Measurements from ENCODE around the gene EIF2S2.

Gene EIF2S2

DNA sequence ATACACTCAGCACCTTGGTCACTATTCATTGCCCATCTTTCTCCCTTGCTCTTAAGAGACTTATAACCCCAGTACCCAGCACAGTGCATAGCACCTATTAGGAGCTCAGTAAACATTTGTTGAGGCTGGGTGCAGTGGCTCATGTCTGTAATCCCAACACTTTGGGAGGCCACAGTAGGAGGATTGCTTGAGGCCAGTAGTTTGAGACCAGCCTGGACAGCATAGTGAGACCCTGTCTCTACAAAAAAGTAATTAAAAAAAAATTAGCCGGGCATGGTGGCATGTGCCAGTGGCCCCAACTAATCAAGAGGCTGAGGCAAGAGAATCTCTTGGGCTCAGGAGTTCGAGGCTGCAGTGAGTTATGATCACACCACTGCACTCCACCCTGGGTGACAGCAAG lies 8.2 kb upstream of the EIF2S2 start:
- no peak for DNase-seq

- DNase-seq, result no peak
Observed at GRCh38 chr20:34115232-34115631, 3.2 kb upstream of the EIF2S2 start.

DNA sequence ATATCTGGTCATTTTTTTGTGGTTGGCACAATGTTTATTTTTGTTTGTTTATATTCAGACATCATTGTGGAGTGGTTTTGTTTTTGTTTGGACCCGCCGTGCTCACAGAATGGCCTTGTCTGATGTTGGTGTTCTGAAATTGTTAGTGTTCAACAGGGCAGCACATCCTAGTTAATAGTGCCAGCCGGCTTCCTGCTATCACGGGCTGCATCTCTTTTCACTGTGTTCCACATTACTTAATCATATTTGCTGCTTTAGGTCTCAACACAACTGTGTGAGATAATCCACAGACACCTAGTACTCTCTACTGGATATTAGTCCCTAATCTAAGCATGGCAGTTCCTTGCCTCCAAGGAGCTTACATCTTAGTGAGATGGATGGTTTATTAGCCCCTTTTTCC lies 2.8 kb upstream of the EIF2S2 start:
- DNase-seq, result no peak

DNA sequence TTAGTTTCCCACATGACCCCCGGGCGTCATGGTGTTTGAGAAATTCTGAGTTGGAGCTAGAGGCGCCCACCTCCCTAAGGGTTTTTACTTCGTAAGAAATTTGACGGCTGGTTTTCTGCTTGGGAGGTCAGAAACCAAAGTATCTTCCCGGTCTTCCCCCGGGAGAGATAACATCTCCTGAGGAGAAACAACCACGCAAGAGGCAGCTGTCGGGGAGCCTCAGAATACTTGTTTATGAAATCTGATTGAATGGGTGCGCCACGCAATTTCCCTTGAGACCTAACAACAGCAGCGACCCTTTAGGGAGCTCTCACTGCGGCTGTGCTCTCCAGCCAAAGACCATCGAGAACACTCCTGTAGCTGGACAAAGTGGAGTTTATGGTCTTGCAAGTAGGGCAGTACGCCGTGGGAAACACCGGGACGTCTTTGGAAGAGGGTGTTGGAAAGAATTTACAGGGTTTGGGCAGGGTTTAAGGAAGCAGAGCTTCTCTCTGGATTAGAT lies 608 bp upstream of the EIF2S2 start:
- no peak for DNase-seq

DNA sequence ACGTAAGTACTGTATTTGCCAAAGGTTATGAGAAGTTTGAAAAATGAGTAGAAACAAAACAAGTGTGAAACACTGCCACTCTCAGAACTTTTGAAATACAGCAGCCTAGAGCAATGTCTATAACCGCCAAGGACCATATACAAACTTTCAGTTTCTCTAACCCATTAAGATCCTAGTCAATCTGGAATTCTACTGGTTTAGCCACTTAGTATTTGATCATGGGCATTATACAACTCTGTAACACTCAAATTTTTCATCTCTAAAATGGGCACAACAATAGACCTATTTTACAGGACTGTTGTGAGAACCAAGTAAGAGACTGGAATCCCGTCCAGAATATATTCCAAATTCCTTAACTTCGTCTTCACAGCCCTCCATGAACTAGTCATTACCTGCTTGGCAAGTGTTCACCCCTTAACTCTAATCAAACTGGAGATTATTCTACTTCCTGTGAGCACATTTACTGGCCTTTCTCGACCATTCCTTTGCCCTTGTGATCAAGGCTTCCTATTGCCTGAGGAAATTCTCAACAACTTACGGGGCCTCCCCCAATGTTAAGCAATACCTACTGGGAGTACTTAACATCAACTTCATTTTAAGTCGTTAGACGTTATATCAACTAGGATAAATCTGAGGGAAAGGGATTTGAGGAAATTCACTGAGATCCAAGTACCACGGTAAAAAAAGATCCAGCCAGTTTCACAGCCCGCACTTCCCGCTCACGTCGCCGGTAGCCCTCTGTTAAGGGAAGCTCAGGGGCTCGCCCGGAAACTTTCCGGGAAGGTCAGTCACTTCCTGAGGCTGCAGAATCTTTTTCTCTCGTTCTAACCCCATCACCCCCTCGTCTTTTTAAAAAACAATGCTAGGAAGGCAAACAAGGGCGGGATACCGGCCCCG lies 1.1 kb downstream of the EIF2S2 start:
- DNase-seq, result peak; percentile 24

DNA sequence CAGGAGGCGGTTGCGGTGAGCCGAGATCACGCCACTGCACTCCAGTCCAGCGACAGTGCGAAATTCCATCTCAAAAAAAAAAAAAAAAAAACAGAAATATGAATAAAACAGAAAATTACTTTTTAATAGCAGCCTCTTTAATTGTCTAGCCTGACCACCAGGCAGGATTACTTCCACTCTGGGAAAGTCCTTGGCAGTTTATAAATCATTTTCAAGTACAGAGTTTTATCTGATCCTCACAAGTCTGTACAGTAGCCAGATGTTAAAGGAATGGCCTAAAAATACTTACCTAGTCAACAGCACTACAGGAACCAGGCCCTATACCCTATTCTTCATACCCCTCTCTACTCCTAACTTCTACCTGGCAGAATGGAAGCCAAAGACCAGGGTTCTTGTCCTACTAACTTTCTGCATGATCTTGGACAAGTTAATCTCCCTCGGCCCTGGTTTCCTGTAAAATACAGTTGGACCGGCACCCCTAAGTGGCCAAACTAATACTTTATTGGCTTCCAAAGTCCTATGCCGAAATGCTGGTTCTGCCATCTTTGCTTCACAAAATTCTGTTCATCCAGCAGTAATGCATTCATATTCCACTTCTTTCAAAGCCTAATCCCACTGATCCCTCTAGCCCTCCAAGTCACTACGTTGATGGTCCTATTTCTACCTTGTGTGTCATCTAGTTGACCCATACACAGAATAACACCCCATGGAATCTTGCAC lies 1.9 kb downstream of the EIF2S2 start:
- DNase-seq, result no peak

DNA sequence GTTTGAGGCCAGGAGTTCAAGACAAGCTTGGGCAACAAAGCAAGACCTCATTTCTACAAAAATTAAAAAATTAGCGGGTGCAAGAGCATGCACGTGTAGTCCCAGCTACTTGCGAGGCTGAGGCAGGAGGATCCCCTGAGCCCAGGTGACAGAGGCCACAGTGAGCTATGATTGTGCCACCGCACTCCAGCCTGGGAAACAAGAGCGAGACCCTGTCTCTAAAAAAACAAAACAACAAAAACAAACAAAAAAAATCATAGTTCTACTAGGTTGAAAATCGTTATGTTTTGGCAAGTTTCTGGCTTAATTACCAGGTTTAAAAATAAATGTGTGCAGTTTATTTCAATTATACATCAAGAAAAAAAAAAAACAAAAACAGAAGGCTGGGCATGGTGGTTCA lies 2.6 kb downstream of the EIF2S2 start:
- DNase-seq, result no peak

DNA sequence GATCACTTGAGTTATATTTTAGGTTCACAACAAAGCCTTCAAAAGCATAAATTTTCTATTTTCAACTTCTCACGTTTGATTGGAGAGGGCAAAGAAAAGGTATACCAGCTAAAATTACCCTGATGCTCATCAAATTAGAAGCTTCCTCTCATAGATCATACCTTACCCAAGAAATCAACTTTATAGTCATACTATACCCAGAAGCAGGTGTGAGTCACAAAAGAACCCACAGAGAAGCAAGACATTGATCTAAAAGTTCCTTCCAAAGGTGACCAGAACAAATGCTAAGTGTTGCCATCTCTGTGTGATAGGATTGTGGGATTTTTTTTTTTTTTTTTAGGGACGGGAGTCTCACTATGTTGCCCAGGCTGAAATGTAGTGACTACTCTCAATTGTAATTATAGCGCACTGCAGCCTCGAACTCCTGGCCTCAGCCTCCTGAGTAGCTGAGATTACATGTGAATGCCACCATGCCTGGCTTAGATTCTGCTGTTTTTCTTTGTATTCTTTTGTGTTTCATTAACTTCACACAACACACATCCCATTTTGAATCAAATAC lies 3.3 kb downstream of the EIF2S2 start:
- DNase-seq, result no peak

DNA sequence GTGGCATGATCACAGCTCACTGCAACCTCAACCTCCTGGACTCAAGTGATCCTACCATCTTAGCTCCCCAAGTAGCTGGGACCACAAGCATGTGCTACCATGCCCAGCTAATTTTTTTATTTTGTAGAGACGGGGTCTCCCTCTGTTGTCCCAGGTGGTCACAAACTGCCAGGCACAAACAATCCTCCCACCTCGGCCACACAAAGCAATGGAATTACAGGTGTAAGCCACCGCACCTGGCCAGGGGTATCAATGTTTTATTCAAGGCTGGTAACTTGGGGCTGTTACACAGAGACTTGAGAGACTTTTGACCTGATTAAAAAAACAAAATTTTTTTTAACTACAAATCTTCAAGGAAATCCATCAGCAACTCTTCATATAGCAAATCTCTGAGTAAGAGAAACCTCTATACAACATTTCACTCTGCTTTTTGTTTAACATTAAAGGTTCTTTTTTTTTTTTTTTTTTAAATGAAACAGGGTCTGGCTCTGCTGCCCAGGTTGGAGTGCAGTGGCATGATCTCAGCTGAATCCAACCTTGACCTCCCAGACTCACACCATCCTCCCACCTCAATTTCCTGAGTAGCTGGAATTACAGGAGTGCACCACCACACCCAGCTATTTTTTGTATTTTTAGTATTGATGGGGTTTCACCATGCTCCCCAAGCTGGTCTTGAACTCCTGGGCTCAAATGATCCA lies 5.9 kb downstream of the EIF2S2 start:
- DNase-seq, result no peak

GRCh38 chr20:34104059-34104458 lies 8.0 kb downstream of the EIF2S2 start:
- no peak for DNase-seq

DNA sequence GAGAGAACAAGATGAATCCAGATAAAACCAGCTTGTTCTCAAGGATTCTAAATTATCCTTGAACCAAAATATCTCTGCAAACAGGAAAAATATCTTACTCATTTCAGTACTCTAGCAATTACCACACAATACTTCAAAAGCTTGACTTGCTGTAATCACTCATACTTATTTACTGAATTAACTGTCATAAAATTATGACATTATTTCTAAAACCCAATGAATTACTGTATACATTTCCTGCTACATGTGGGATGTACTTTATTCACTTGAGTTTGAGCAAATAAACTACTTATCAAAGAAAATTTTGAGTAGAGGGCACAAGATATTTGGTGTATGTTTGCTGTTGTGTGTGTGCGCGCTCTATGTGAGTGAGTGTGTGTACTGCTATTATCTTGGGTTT lies 9.7 kb downstream of the EIF2S2 start:
- no peak for DNase-seq

DNA sequence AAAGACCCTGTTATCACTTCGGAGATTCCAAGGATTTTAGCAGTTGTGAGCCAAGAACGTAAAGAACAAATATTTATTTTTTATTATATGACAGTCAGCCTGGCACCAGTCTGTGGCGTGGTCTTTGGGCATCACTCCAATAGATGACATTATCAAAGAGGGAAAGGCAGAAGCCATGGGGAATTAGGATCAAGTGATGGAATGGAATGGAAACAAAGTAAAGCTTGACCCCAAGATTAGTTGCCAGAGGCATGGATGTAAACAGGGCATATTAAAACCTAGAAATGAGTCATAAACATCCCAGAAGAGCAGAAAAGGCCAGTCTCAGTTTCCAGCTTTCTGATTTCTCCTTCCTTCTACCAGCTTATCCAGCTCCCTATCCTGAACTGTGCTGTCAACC lies 11.5 kb downstream of the EIF2S2 start:
- DNase-seq, result no peak

- no peak for DNase-seq
Observed at GRCh38 chr20:34099675-34100074, 12.4 kb downstream of the EIF2S2 start.

- no peak for DNase-seq
Observed at GRCh38 chr20:34098570-34098969, 13.5 kb downstream of the EIF2S2 start.

DNA sequence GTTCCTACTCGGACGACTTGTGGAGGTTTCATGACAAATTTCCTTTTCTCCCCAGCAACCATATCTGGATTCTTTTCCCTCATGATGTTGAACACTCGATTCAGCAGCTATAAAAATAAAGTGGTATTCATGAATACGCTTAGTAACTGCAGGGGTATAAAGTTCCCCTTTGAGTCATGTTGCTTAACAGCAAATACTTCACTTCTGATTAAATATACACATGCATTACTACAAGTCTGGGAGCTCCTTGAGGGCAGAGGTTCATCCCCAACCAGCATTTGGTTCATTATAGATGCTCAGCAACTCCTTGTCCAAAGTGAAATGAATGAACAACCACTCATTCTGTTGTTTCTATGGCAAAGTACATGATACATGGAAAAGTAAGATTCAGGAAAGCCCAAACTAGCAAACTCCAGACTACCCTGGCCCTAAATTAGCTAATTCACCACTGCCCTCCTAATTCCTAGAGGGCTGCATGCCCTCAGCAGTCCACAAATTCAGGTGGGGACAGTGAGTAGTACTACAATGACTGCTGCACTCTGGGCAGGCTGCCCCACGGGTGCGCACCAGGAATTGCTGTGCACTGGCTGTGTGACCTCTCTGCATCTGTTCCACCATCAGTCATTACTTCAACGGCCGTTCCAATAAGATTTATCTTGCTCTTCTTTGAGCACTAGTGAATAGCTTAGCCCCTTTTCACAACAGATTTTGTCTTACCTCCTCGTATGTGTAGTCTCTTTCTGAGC lies 15.2 kb downstream of the EIF2S2 start:
- DNase-seq, result no peak

- no peak for DNase-seq
Observed at GRCh38 chr20:34095825-34096224, 16.2 kb downstream of the EIF2S2 start.

GRCh38 chr20:34093895-34094294 lies 18.1 kb downstream of the EIF2S2 start:
- DNase-seq, result no peak

DNA sequence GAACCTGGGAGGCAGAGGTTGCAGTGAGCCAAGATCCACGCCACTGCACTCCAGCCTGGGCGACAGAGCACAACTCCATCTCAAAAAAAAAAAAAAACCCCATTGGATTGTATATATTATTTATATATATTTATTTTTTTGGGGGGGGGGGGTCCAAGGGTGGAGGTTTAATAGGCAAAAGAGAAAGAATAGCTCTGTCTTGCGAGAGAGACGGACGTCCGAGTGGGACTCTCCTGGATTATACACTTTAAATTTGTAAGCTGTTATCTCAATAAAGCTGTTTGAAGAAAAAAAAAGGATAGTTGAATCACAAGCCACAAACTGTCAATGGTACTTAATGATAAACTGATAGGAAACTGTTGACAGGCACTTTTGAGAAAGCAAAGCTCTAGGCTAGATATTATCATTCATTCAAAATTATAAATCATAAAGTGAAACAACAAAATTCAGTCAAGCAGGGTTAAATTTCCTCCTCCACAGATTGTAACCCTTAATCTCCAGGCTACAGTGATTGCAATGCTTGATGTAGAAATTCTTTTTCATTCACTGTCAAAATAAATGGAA lies 20.3 kb downstream of the EIF2S2 start:
- no peak for DNase-seq

DNA sequence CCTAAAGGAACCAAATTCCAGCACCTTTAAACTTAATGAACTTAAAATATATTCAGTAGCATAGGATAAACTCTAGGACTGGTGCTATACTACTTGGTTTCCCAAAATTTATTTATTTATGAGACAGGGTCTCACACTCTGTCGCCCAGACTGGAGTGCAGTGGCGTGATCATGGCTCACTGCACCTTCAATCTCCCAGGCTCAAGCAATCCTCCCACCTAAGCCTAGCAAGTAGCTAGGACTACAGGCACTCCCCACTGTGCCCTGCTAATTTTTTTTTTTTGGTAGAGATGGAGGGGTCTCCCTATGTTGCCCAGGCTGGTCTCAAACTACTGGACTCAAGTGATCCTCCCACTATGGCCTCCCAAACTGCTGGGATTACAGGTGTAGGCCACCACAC lies 21.4 kb downstream of the EIF2S2 start:
- DNase-seq, result no peak

DNA sequence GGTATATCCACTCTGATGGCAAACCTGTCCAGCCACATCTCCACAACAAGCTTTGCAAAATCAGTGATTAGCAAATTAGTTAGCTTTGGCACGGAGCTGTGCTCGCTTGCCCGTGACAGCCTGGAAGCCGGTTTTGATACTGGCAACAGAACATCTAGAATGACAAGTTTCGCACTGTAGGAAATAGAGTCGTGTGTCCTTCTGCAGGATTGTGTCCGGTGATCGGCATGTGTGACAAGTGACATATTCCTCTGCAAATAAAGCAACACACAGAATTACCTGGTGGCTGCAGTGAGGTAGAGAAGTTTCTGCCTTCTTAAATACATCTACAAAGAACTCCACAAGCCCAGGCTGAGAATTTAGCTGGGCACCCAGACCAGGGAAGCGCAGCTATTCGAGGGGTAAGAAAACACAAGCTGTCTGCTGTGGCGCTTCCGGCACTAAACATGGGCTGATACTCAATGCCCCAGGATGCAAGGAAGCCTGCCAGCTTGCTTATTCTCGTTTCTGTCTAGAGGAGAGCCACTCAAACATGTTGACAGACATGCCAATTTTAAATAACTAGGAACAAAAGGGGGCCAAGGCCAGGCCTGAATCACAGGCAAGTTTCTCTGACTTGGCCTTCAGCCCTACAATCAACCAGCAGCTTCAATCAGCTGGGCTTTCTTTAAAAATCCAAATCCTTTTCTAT lies 22.2 kb downstream of the EIF2S2 start:
- DNase-seq, result no peak

DNA sequence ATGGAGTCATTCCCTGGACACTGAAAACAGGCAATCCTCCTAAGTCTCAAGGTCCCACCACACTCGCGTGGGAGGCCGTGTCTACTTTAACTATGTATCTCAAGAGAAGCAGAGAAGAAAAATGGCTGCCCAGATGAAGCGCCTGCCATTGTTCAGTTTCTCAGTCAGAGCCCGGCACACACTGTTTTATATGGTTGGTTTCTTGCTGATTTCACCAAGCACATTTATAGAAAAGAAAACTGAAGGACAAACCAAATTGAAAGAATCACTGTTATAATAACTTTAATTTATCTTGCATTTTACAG lies 22.9 kb downstream of the EIF2S2 start:
- DNase-seq, result no peak
